ENCODE measurements around the gene STAC3. TPM values are rescaled to one million over a fixed set of nuclear protein-coding genes. Genes with fewer than 3 reads are reported as not detected.
A peak's percentile ranks its signal among the peaks of the same experiment; 100 is the strongest.

STAC3 gene
- total and polyA plus RNA-seq, 2 of the 13 experiments (the other 11 are each of a cell fraction or from before 2014, with no cell fraction given): 0.18 to 0.22 TPM

GRCh38 chr12:57209916-57210315 is 41.1 kb downstream of the STAC3 start:
- no peak overlapping the region for H3K27ac ChIP-seq (ENCODE audit: extremely low read length, insufficient read depth, low read length)
- H3K9me3 ChIP-seq (ENCODE audit: low read length): no peaks in the 10 kb centered on the region
- ChIA-PET CTCF (ENCODE audit: low intra/inter-chr PET ratio, low total read pairs) (interaction anchor here (9.8 kb wide), 1 partner anchor 30 kb away, joined by 308 read pairs; a partner anchor contains a TSS), POLR2A (no interaction called here)
- intact Hi-C loops (cut with micrococcal nuclease; ENCODE audit: unreplicated experiment): no loop called here
- peaks cover 2 to 4% of the 10 kb centered on the region in 2 experiments; a peak in 4 of 5 replicates for H3K27me3 ChIP-seq (ENCODE audit: control insufficient read depth in 1 of 2, insufficient read depth in 2 of 2, low read length in 2 of 2)
- TF ChIP-seq FOXP1 (IDR thresholded peaks at IDR 0.05) (no peak), FOXP1 (CRISPR knock-in tag; IDR thresholded peaks at IDR 0.05) (no peak), ZNF788 (CRISPR knock-in tag; IDR thresholded peaks at IDR 0.05; ENCODE audit: borderline replicate concordance) (no peak), BRD4 (CRISPR knock-in tag; IDR thresholded peaks at IDR 0.05) (no peak), RAD21 (CRISPR knock-in tag; IDR thresholded peaks at IDR 0.05) (no peak), ZNF644 (CRISPR knock-in tag; IDR thresholded peaks at IDR 0.05; ENCODE audit: low read depth) (no peak), ERF (CRISPR knock-in tag; IDR thresholded peaks at IDR 0.05) (no peak), ZNF691 (CRISPR knock-in tag; IDR thresholded peaks at IDR 0.05; ENCODE audit: borderline replicate concordance, low read depth) (no peak)
- H3K36me3 ChIP-seq (replicated peaks in 1 of 2; ENCODE audit: control insufficient read depth in 1 of 2, insufficient read depth in 2 of 2, low read length in 2 of 2): peaks cover 37 to 67% of the 10 kb centered on the region in 2 experiments; a peak in 4 of 5 replicates
- peaks cover 12% of the 10 kb centered on the region for H3K4me1 ChIP-seq (ENCODE audit: insufficient read depth, low read length)
- no peaks in the 10 kb centered on the region for H3K79me2 ChIP-seq (ENCODE audit: insufficient read depth, low read length)
- peaks cover 9% of the 10 kb centered on the region; the same call in 1 of the 2 replicates for H4K20me1 ChIP-seq (ENCODE audit: insufficient read depth, low read length)
- in situ Hi-C loops (cut with HindIII; ENCODE audit: extremely low pct_ligation_motif_present, low pct_unique_long_range_greater_than_20kb): no loop called here
- ATAC-seq (no peak), DNase-seq (ENCODE audit: low spot score) (no peak), FAIRE-seq (no peak)
- H3K4me3 ChIP-seq (replicated peaks in 1 of 3; ENCODE audit: insufficient read depth in 1 of 3, low read depth in 2 of 3, low read length in 3 of 3): no peak overlapping the region
- H2AFZ ChIP-seq (ENCODE audit: low read length): no peak overlapping the region
- WGBS (ENCODE audit: low lambda C conversion rate): 84% methylated on average over 3 of the region's 8 CpGs
- no peak overlapping the region for H3K4me2 ChIP-seq (ENCODE audit: low read depth, low read length)
- no TSS peak for BruUV-seq (replicated peaks)
- no peak overlapping the region for H3K9ac ChIP-seq (ENCODE audit: insufficient read depth, low read depth, low read length)

- Histone ChIP-seq H3K36me3 (replicated peaks in 1 of 2; ENCODE audit: control insufficient read depth in 1 of 2, insufficient read depth in 2 of 2, low read length in 2 of 2) (peaks cover 45 to 78% of the 10 kb centered on the region in 2 experiments), H3K79me2 (ENCODE audit: insufficient read depth, low read length) (no peaks in the 10 kb centered on the region), H3K27ac (ENCODE audit: extremely low read length, insufficient read depth, low read length) (no peak overlapping the region), H4K20me1 (ENCODE audit: insufficient read depth, low read length) (peaks cover 5% of the 10 kb centered on the region; the same call in 1 of the 2 replicates), H3K4me2 (ENCODE audit: low read depth, low read length) (no peak overlapping the region), H3K4me1 (ENCODE audit: insufficient read depth, low read length) (peaks cover under 1% of the 10 kb centered on the region; the same call in 1 of the 2 replicates), H3K27me3 (ENCODE audit: control insufficient read depth in 1 of 2, insufficient read depth in 2 of 2, low read length in 2 of 2) (no peaks in the 10 kb centered on the region), H3K4me3 (replicated peaks in 1 of 3; ENCODE audit: insufficient read depth in 1 of 3, low read depth in 2 of 3, low read length in 3 of 3) (no peak overlapping the region), H3K9me3 (ENCODE audit: low read length) (no peaks in the 10 kb centered on the region), H3K9ac (ENCODE audit: insufficient read depth, low read depth, low read length) (no peak overlapping the region), H2AFZ (ENCODE audit: low read length) (no peak overlapping the region)
- WGBS (ENCODE audit: low lambda C conversion rate): 92% methylated on average over 13 of the region's 22 CpGs
- ChIA-PET POLR2A (no interaction called here), CTCF (ENCODE audit: low intra/inter-chr PET ratio, low total read pairs) (interaction anchor here (9.8 kb wide), 1 partner anchor 31 kb away, joined by 308 read pairs; a partner anchor contains a TSS)
- DNase-seq (ENCODE audit: low spot score) (no peak), FAIRE-seq (no peak), ATAC-seq (no peak)
- BruUV-seq (replicated peaks): no TSS peak
- intact Hi-C loops (cut with micrococcal nuclease; ENCODE audit: unreplicated experiment): no loop called here
- in situ Hi-C loops (cut with HindIII; ENCODE audit: extremely low pct_ligation_motif_present, low pct_unique_long_range_greater_than_20kb): no loop called here
- TF ChIP-seq KLF12 (CRISPR knock-in tag; IDR thresholded peaks at IDR 0.05; ENCODE audit: borderline replicate concordance) (no peak), AGO2 (optimal IDR thresholded peaks at IDR 0.05; ENCODE audit: low read depth, low read length) (peak; percentile 53), HOMEZ (CRISPR knock-in tag; IDR thresholded peaks at IDR 0.05; ENCODE audit: low read depth) (no peak), CSRNP1 (CRISPR knock-in tag; IDR thresholded peaks at IDR 0.05) (no peak)
Observed at GRCh38 chr12:57208631-57209282, 42.2 kb downstream of the STAC3 start.
